Stomach smooth muscle (tissue), 2 donors: ENCODE results near the gene KCTD1.

Source experiments
- H3K27ac ChIP-seq: one replicate; pipeline ENCODE4 v1.7.0; 2013; ENCODE audit warnings: mild to moderate bottlenecking, low read length, inconsistent platforms
- H3K27me3 ChIP-seq, 2 donors: one replicate each; pipeline ENCODE4 v1.7.0; 2013; ENCODE audit warnings: low read length in 2 of 2; ENCODE audit not compliant: insufficient read depth in 2 of 2, control insufficient read depth in 1 of 2
- H3K36me3 ChIP-seq, 2 donors: one replicate each; pipeline ENCODE4 v1.7.0; 2013; ENCODE audit warnings: low read length in 2 of 2; ENCODE audit not compliant: control insufficient read depth in 2 of 2, insufficient read depth in 2 of 2
- H3K4me1 ChIP-seq: one replicate; pipeline ENCODE4 v1.7.0; 2013; ENCODE audit warnings: low read length; ENCODE audit not compliant: control insufficient read depth, insufficient read depth
- H3K4me3 ChIP-seq, 2 donors: one replicate each; pipeline ENCODE4 v1.7.0; 2013; ENCODE audit warnings: low read length in 2 of 2
- H3K9ac ChIP-seq, 2 donors: one replicate each; pipeline ENCODE4 v1.7.0; 2013; ENCODE audit warnings: low read length in 2 of 2, mild to moderate bottlenecking in 1 of 2
- H3K9me3 ChIP-seq, 2 donors: one replicate each; pipeline ENCODE4 v1.7.0; 2013; ENCODE audit warnings: low read length in 2 of 2; ENCODE audit not compliant: control insufficient read depth in 2 of 2
- donor health status: healthy.
- donor health status: Pancreatic carcinoma.

KCTD1 gene

GRCh38 chr18:26535630-26536029 lies 12.7 kb downstream of the KCTD1 start:
- Histone ChIP-seq H3K27ac (no peak overlapping the region), H3K4me3 (no peak overlapping the region), H3K36me3 (no peaks in the 10 kb centered on the region), H3K27me3 (no peaks in the 10 kb centered on the region), H3K4me1 (no peaks in the 10 kb centered on the region), H3K9me3 (no peaks in the 10 kb centered on the region), H3K9ac (no peak overlapping the region)

DNA sequence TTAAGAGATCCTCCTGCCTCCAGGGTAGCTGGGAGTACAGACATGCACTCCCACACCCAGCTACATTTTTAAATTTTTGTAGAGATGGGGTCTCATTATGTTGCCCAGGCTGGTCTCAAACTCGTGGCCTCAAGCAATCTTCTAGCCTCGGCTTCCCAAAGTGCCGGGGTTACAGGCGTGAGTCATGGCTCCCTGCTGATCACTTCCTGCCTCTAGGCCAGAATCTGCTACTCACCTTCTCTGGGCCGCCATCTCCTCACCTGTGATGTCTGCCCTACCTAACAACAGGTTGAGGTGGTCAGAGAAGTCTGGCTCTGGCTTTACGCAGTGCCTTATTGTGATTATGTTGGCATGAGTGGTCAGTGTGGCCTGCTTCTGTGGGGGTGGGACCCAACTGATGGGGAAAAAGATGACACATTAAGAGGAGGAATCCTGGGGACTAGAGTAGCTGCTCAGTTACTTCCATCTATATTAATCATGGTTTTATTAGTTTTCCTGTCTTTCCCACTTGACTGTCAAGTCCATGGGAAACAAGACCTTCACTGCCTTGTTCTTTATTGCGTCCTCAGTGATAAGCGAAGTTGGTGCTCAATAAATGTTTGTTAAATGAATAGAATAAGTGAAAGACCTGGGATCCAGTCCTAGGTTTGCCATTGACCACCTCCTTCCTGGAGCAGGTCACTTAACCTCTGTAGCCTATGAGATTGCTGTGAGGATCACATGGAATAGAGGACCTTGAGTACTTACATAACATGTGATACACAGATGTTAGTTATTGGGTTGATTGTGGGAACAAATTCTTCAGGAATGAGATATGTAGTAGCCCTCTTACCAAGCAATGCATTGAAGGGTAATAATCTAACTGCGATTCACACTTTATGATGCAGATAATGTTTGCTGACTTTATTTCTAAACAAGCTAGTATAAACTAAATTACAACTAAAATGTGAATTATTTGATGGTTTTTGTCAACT lies 15.7 kb downstream of the KCTD1 start:
- Histone ChIP-seq H3K27ac (no peak overlapping the region), H3K27me3 (no peaks in the 10 kb centered on the region), H3K4me1 (no peaks in the 10 kb centered on the region), H3K9me3 (no peaks in the 10 kb centered on the region), H3K36me3 (no peaks in the 10 kb centered on the region), H3K4me3 (no peak overlapping the region), H3K9ac (no peak overlapping the region)

- H3K27ac ChIP-seq = no peak overlapping the region
- no peaks in the 10 kb centered on the region for H3K4me1 ChIP-seq
- no peak overlapping the region for H3K9ac ChIP-seq
- H3K27me3 ChIP-seq = no peaks in the 10 kb centered on the region
- no peaks in the 10 kb centered on the region for H3K9me3 ChIP-seq
- no peaks in the 10 kb centered on the region for H3K36me3 ChIP-seq
- H3K4me3 ChIP-seq = no peak overlapping the region
Measured at GRCh38 chr18:26531605-26532298, 16.6 kb downstream of the KCTD1 start.

DNA sequence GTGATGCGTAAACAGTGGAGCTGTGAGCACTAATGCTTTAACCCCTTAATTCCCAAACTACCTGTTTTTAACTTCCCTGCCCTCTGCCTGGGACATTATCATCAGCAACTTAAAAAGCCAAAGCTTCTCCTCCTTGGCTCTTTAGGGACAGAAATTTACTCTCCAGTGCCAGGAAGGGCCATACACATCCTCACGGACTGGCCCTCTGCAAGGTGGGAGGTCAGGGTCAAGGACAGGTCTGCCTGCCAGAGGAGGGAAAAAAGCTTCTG lies 21.5 kb downstream of the KCTD1 start:
- H3K9me3 ChIP-seq = no peaks in the 10 kb centered on the region
- H3K27me3 ChIP-seq = no peaks in the 10 kb centered on the region
- H3K9ac ChIP-seq = no peak overlapping the region
- H3K36me3 ChIP-seq = no peaks in the 10 kb centered on the region
- no peak overlapping the region for H3K4me3 ChIP-seq
- H3K4me1 ChIP-seq = no peaks in the 10 kb centered on the region
- H3K27ac ChIP-seq = no peak overlapping the region

- Histone ChIP-seq H3K9ac (no peak overlapping the region), H3K9me3 (no peaks in the 10 kb centered on the region), H3K36me3 (no peaks in the 10 kb centered on the region), H3K4me1 (no peaks in the 10 kb centered on the region), H3K27me3 (no peaks in the 10 kb centered on the region), H3K27ac (no peak overlapping the region), H3K4me3 (no peak overlapping the region)
Measured at GRCh38 chr18:26526128-26526965, 22.0 kb downstream of the KCTD1 start.

DNA sequence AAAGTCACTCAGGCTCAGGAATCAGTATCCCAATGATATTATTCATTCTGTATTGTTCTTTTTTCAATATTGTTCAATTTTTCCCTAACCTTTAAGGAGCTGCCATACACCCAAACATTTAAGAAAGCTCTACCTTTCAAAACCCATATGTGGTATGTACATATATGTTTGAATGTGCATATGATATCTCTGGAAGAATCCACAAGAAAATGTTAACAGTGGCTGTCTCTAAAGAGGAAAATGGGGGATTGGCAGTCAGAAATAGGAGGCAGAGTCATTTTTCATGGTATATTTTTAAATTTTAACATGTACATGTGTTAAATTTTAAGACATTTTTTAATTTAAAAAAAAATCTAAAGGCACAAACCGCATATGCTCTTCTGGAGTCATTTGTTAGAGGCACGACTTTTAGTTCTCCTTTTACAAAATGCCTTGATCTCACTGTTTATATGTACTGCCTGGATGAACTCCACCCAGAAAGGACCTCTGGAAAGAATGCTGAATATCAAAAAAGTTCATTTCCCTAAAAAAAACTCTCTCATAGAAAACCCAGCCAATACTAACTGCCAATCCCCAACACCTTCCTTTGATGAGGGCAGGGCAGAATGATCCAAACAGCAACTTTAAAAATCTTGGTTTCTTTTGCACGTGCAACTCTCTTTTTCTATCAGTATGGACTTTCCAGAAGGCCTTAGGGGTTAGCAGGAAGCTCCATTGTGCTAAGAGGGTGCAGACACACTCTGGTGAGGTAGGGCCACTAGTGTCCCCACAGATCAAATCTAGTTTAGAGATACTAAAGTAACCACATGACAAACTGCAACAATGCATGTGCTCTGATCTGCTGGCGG lies 23.6 kb downstream of the KCTD1 start:
- Histone ChIP-seq H3K9ac (no peak overlapping the region), H3K4me1 (no peaks in the 10 kb centered on the region), H3K4me3 (no peak overlapping the region), H3K9me3 (no peaks in the 10 kb centered on the region), H3K27ac (no peak overlapping the region), H3K27me3 (no peaks in the 10 kb centered on the region), H3K36me3 (no peaks in the 10 kb centered on the region)

- H3K4me3 ChIP-seq = no peak overlapping the region
- H3K27ac ChIP-seq = no peak overlapping the region
- H3K9ac ChIP-seq = no peak overlapping the region
- no peaks in the 10 kb centered on the region for H3K9me3 ChIP-seq
- no peaks in the 10 kb centered on the region for H3K36me3 ChIP-seq
- no peaks in the 10 kb centered on the region for H3K27me3 ChIP-seq
- no peaks in the 10 kb centered on the region for H3K4me1 ChIP-seq
Measured at GRCh38 chr18:26524002-26524401, 24.4 kb downstream of the KCTD1 start.

DNA sequence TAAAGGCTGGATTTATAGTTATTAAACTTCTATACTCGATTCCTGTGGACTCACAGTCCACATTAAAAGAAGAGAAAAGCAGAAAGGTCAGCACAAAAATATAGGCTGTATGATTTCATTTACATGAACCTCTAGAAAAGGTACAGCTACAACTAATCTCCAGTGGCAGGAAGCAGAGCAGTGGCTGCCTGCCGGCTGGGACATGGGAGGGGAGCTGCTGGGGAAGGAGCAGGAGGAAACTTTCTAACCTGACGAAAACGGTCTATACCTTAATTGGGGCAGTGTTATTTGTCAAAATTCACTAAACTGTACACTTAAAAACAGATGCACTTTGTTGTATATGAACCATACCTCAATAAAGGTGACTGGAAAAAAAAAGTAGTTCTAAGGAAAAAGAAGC lies 26.7 kb downstream of the KCTD1 start:
- no peaks in the 10 kb centered on the region for H3K36me3 ChIP-seq
- no peak overlapping the region for H3K4me3 ChIP-seq
- H3K9me3 ChIP-seq = no peaks in the 10 kb centered on the region
- no peaks in the 10 kb centered on the region for H3K27me3 ChIP-seq
- no peak overlapping the region for H3K27ac ChIP-seq
- H3K4me1 ChIP-seq = no peaks in the 10 kb centered on the region
- no peak overlapping the region for H3K9ac ChIP-seq

DNA sequence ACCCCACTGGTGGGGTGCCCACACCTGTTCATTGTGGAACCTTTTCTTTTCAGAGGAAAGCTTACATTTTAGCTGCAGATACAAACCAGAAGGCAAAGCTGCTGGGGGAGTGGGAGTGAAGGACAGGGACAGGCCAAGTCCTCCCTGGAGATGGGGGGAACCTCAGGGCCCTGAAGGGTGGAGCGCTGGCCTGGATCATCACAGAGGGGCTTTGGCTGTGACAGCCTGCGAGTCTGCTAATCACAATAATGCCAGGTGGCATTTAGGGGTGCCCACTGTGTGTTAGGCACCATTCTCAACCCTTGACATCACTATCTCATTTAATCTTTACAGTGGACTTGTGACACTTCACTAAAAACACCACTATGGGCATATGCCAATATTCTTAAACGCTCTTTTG lies 27.4 kb downstream of the KCTD1 start:
- H3K4me1 ChIP-seq = no peaks in the 10 kb centered on the region
- H3K27ac ChIP-seq = no peak overlapping the region
- no peak overlapping the region for H3K4me3 ChIP-seq

GRCh38 chr18:26519114-26519513 lies 29.2 kb downstream of the KCTD1 start:
- no peak overlapping the region for H3K9ac ChIP-seq
- no peaks in the 10 kb centered on the region for H3K36me3 ChIP-seq
- H3K27ac ChIP-seq = no peak overlapping the region
- H3K4me3 ChIP-seq = no peak overlapping the region
- no peaks in the 10 kb centered on the region for H3K9me3 ChIP-seq
- no peaks in the 10 kb centered on the region for H3K27me3 ChIP-seq
- H3K4me1 ChIP-seq = no peaks in the 10 kb centered on the region

More for the DNA sequence above, 27.4 kb downstream of the KCTD1 start:
- Histone ChIP-seq H3K9ac (no peak overlapping the region), H3K27me3 (no peaks in the 10 kb centered on the region), H3K36me3 (no peaks in the 10 kb centered on the region), H3K9me3 (no peaks in the 10 kb centered on the region)
